ENCODE data around the gene TBC1D16. TPM values are rescaled to one million over a fixed set of nuclear protein-coding genes. Genes with fewer than 3 reads are reported as not detected.

TBC1D16 gene
- total RNA-seq, 1 experiment from 2014 or later: 85.8 TPM

GRCh38 chr17:79939094-79939435, 96.6 kb downstream of the TBC1D16 start:
- no peak overlapping the region; a peak in 1 of 5 replicates for H3K4me3 Mint-ChIP-seq

More at GRCh38 chr17:79939094-79939435, 96.6 kb downstream of the TBC1D16 start:
- Histone ChIP-seq H3K27me3 (ENCODE audit: insufficient read depth, low read length) (no peaks in the 10 kb centered on the region), H4K91ac (ENCODE audit: insufficient read length, low read depth, low read length) (no peak overlapping the region), H4K8ac (replicated peaks; ENCODE audit: insufficient read length, low read depth, low read length) (no peak overlapping the region), H4K20me1 (ENCODE audit: control insufficient read depth, insufficient read depth, insufficient read length) (no peaks in the 10 kb centered on the region), H2AFZ (ENCODE audit: low read length) (no peak overlapping the region), H3K79me1 (ENCODE audit: insufficient read depth, low read depth, low read length, poor library complexity, severe bottlenecking) (no peaks in the 10 kb centered on the region), H3K79me2 (ENCODE audit: insufficient read depth, low read length) (no peaks in the 10 kb centered on the region), H3K27ac (ENCODE audit: insufficient read length, low read depth, low read length) (no peak overlapping the region), H3K14ac (ENCODE audit: insufficient read depth, low read length) (no peak overlapping the region; the same call in 1 of the 2 replicates), H3K23me2 (ENCODE audit: insufficient read length, low read depth, low read length, poor library complexity, severe bottlenecking) (no peaks in the 10 kb centered on the region), H3K9me3 (ENCODE audit: control insufficient read depth, low read depth, low read length) (no peaks in the 10 kb centered on the region), H2AK5ac (ENCODE audit: insufficient read length, low read length) (no peak overlapping the region), H2BK12ac (ENCODE audit: insufficient read length, low read depth, low read length) (no peak overlapping the region), H4K5ac (ENCODE audit: insufficient read length, low read depth, low read length) (no peak overlapping the region), H3K56ac (ENCODE audit: insufficient read length, low read depth, low read length) (no peak overlapping the region), H2BK15ac (ENCODE audit: low read depth, low read length) (no peak overlapping the region), H3T11ph (ENCODE audit: low read length) (no peak overlapping the region), H3K23ac (ENCODE audit: insufficient read length, low read depth, low read length) (no peak overlapping the region), H2BK5ac (ENCODE audit: insufficient read length, low read length) (no peak overlapping the region), H3K4me2 (ENCODE audit: insufficient read depth, insufficient read length, low read length) (no peak overlapping the region), H3K4me1 (ENCODE audit: insufficient read depth, low read length) (no peaks in the 10 kb centered on the region), H3K18ac (ENCODE audit: insufficient read length, low read depth, low read length) (no peak overlapping the region), H3K4ac (ENCODE audit: low read depth, low read length) (no peak overlapping the region), H3K9ac (ENCODE audit: extremely low read depth, insufficient read length, low read length) (no peak overlapping the region), H2BK20ac (ENCODE audit: low read depth, low read length, poor library complexity, severe bottlenecking) (no peak overlapping the region), H2BK120ac (ENCODE audit: low read depth, low read length, poor library complexity, severe bottlenecking) (no peak overlapping the region)
- H3K27ac Mint-ChIP-seq: no peak overlapping the region
- H3K4me1 Mint-ChIP-seq: peaks cover 36 to 52% of the 10 kb centered on the region in 2 experiments
- no peak for DNase-seq
- H3K9me3 Mint-ChIP-seq: no peaks in the 10 kb centered on the region
- no CpG with 5 or more reads among the region's 7 CpGs for WGBS (ENCODE audit: extremely low coverage, insufficient read length, low lambda C conversion rate)
- H3K36me3 Mint-ChIP-seq (ENCODE audit: insufficient read depth in 1 of 3, low read depth in 3 of 3): peaks cover 27 to 43% (median 36%) of the 10 kb centered on the region in 3 experiments
- no peaks in the 10 kb centered on the region; the same call in 1 of the 2 replicates for H3K27me3 Mint-ChIP-seq (ENCODE audit: low read depth)
- TF ChIP-seq CTCF (conservative IDR thresholded peaks at IDR 0.05): no peak
